Transverse colon (tissue), 4 donors: Measurements from ENCODE around the gene DND1.

ENCODE experiments used
- CTCF ChIP-seq, 5 experiments: fragments of 200-600 bp in 3 of 5; fragments of 450-650 bp in 2 of 5; sonication (generic) in 3 of 5; IDR thresholded peaks; 1 replicate in 2 of 5; 2 replicates in 3 of 5; pipeline ENCODE4 v1.5.1; 2016 to 2017; ENCODE audit warnings: antibody characterized with exemption in 5 of 5, inconsistent platforms in 3 of 5, mild to moderate bottlenecking in 2 of 5, moderate library complexity in 1 of 5
- POLR2A ChIP-seq: fragments of 450-650 bp; IDR thresholded peaks from one replicate; pipeline ENCODE4 v1.6.1; 2016; ENCODE audit warnings: antibody characterized with exemption, mild to moderate bottlenecking, moderate library complexity
- POLR2AphosphoS5 ChIP-seq, 3 donors: sonication (generic); formaldehyde crosslinking; IDR thresholded peaks; one replicate each; pipeline ENCODE4 v1.6.1; 2016; ENCODE audit warnings: antibody characterized with exemption in 3 of 3

- TF ChIP-seq CTCF (IDR thresholded peaks at IDR 0.05): no peak
- TF ChIP-seq POLR2A: peak; percentile 93
- peak; percentile 92 to 98 (median 97) for TF ChIP-seq POLR2AphosphoS5 (IDR thresholded peaks at IDR 0.05)
These were observed 8.8 kb downstream of the DND1 start, which contains the start of gene WDR55 for GRCh38 chr5:140664359-140665119.
